Stimulated activated CD4-positive, alpha-beta T cell treated with anti-CD3 and anti-CD28 coated beads, Interleukin-4, amount 100 ng/mL, for 1 hour (primary cell): ENCODE data around the gene RFTN1.
"Not testable (repeated sequence)": the region's sequence is repeated elsewhere in the genome, so short reads cannot be mapped to it uniquely, and the experiment has no call there.

ENCODE experiments used
- DNase-seq: peaks from one replicate; pipeline ENCODE4 v3.0.0-alpha.2; 2020

The RFTN1 gene

GRCh38 chr3:16318176-16318575 is 195.3 kb downstream of the RFTN1 start:
- no peak for DNase-seq

GRCh38 chr3:16317561-16317945 is 195.9 kb downstream of the RFTN1 start:
- no peak for DNase-seq

DNA sequence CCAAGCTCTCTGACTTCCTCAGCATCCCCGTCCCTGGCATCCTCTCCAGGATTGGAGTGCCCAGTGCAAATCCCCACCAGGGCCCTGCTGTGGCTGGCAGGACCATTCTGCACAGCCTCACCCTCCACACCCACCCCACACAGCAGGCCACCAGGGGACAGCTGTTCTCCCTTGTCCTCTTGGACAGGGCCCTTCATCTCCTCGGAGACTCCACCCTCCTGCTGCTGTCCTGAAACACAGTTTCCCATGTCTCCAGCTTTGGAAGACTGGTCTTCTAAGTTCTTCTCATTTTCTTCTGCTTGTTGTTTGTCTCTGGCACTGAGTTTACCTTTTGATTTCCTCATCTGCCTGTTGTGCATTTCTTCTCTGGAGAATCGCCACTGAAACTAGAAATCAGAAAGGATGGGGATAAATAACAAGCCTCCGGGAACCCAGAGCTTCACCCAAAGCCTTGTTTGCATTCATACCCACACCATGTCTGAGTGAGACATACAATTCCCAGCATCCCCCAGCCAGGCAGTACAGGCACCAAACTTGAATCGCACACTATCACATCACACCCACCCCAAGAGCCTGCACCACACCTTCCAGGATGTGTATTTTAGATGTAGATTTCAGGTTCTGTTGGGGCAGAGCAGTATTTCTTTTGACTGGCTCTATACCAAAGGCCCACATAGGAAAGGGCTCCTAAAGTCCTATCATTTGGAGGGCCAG is 196.5 kb downstream of the RFTN1 start:
- no peak for DNase-seq

DNA sequence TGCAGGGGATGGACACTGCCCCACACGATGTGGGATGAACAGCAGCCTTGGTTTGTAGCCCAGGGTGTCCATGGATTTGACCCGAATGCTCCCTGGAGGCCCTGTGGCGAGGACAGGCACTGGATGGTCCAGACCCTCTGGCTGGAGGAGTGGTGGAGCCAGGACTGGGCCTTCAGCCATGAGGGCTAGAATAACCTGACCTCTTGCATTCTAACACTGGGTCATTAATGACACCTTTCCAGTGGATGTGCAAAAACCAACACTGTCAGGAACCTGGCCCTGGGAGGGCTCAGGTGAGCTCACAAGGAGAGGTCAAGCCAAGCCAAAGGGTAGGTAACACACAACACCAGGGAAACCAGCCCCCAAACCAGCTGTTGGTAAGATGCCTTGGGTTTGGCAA is 197.1 kb downstream of the RFTN1 start:
- DNase-seq: no peak

DNA sequence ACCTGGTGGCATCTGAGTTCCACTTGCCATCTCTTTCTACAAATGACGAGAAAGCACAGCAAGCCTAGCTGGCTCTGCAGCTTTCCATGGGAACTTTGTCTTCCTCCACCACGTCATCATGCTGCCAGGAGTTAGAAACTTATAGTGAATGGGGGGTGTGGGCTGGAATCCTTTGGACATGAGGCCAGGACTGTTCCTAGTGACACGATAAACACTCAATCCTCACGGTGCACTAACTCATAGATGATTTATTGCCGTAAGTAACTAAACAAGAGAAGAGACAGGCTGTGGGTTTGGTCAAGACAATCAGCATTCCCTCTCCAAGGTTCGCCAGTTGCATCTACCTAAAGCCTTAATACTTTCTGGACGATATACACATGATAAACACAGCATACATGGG is 197.9 kb downstream of the RFTN1 start:
- DNase-seq: no peak

- no peak for DNase-seq
Measured at GRCh38 chr3:16313886-16314645, 199.4 kb downstream of the RFTN1 start.

- no peak for DNase-seq
Measured at GRCh38 chr3:16311960-16312451, 201.5 kb downstream of the RFTN1 start.

GRCh38 chr3:16310486-16310885 is 203.0 kb downstream of the RFTN1 start:
- not testable (repeated sequence) for DNase-seq

DNA sequence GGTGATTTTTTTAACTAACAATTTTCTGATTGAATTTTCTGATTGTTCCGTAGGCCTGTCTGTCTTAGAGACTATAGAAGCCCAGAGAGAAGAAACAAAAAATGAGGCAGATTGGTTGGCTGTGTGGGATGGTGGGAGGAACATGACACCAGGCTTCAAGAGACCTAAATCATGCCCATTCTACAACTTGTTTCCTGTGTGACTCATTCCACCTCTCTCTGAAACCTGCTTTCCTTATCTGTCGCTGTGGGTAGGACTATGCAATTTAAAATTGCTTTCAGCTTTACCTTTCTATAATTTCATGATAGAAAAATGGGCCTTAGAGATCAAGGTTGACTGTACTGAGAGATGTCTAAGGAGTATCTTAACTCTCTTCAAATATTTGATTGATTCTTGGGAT is 203.9 kb downstream of the RFTN1 start:
- DNase-seq: peak; percentile 32

DNA sequence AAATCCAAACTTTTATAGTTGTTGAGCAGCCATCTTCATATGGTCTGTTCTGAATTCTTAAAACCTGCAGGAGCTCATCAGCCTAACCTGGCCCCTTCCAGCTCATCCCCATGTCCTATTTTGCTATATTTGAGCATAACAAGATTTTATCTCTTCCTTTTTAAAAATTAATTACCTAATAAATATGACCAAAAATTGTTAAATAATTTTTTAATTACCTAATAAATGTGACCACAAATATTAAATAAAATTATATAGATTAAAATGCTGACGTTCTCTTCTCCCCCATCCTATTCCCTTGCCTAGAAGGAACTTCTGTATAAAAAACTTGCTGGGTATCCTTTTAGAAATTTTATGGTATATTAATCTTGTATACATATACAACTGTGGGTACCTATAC is 204.8 kb downstream of the RFTN1 start:
- no peak for DNase-seq

GRCh38 chr3:16307832-16308531 is 205.5 kb downstream of the RFTN1 start:
- no peak for DNase-seq

- peak; percentile 39 for DNase-seq
Measured at GRCh38 chr3:16305111-16305541, 208.4 kb downstream of the RFTN1 start.

- no peak for DNase-seq
Measured at GRCh38 chr3:16304061-16305010, 209.2 kb downstream of the RFTN1 start.

GRCh38 chr3:16303037-16303575 is 210.4 kb downstream of the RFTN1 start:
- no peak for DNase-seq

GRCh38 chr3:16302082-16302631 is 211.3 kb downstream of the RFTN1 start:
- DNase-seq: no peak

- DNase-seq: no peak
Measured at GRCh38 chr3:16301507-16301906, 212.0 kb downstream of the RFTN1 start.

DNA sequence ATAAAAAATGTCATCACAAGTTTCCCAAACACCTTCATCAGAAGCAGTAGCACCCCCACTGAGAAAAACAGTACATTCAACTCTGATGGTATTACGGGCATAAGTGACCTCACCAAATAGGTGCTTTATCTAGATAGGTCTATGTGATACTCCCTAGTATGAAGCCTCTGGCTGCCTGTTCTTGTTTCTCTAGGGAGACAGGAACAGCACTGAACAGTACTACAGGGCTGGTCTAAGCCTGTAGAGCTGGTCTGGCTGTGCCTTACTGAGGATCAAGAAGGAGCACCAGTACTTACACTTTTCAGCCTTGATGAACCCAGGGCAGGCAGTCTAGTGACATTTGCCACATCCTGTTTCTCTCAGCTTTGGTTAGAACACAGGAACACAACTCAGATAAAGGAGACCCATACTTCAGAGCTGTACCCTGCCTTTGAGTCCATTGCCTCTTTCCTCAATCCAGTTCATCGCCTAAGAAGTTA is 212.6 kb downstream of the RFTN1 start:
- DNase-seq: no peak

DNA sequence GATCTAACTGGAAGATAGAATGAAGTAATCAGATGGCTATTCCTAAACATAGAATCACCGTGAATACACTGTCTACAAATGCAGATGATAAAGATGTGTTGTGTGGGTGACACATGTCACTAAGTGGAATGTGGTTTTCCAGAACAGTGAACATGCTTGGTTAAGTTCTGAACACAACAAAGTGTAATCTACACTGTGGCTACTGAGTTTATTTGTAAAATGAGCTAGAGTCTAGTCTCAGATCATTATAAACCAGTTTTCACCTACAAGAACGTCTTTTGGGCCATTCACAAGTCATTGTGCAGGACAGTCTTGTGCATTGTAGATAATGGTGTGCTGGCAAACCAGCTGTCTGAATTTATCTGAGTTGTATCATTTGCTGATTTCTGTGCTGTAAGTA is 213.2 kb downstream of the RFTN1 start:
- DNase-seq: no peak

GRCh38 chr3:16299746-16300145 is 213.8 kb downstream of the RFTN1 start:
- DNase-seq: no peak

- DNase-seq: no peak
Measured at GRCh38 chr3:16298891-16299290, 214.6 kb downstream of the RFTN1 start.

DNA sequence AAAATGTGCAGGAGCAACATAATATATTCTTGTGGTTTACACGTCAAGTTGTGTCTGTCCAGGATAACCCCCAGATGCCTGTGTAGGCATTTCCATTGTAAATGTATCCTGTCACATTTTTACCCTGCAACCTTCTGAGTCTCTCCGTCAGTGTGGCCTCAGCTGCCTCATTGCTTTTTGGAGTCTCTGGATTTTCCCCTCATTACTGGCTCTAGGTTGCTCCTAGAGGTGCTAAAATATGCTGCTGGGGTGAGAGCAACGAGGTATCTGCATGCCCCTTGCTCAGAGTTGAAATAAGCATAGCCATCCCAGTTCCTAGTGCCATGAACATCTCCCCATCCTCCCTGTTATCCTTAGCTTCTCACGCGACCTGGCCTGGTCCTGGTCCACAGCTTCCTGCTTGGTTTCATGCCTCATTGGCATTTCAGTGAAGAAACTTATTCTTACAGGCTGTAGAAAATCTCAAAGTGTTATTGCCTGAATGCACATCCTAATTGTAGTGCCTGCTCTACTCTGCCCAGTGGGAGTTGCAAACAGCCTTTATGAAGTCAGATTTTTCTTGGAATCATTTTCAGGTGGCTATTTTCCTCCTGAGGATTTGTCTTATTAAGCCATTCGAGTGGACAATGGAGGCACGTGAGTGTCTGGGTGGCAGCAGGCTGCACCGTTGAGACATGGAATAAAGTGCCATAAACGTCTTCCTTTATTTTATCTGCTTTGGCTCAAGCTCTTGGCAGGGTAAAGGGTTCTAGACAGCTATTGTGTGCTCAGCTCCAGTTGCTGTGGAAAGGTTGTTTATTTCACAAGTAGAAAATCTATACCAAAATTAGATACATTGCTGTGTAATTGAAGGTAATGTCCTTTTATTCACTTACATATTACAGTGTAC is 215.3 kb downstream of the RFTN1 start:
- DNase-seq: no peak
